RCC 7860 (cell line): ENCODE data around the gene LSS.
"Not testable (repeated sequence)": the region's sequence is repeated elsewhere in the genome, so short reads cannot be mapped to it uniquely, and the experiment has no call there.

Source experiments
- DNase-seq: peaks from one replicate; pipeline ENCODE4 v3.0.0-alpha.2; 2015; ENCODE audit warnings: low spot score
- FAIRE-seq: peaks from 2 replicates; lab custom pipeline; 2012; peaks lifted over from hg19 to GRCh38; lab: Jason Lieb, UNC

The LSS gene

GRCh38 chr21:46246345-46246744 lies 17.8 kb upstream of the LSS start:
- FAIRE-seq (no peak), DNase-seq (no peak)

- DNase-seq: no peak
- no peak for FAIRE-seq
These were observed 16.8 kb upstream of the LSS start for GRCh38 chr21:46245213-46245915.

GRCh38 chr21:46244602-46245001 lies 16.0 kb upstream of the LSS start:
- FAIRE-seq (no peak), DNase-seq (no peak)

- no peak for FAIRE-seq
- no peak for DNase-seq
These were observed 15.4 kb upstream of the LSS start for GRCh38 chr21:46243960-46244361.

DNA sequence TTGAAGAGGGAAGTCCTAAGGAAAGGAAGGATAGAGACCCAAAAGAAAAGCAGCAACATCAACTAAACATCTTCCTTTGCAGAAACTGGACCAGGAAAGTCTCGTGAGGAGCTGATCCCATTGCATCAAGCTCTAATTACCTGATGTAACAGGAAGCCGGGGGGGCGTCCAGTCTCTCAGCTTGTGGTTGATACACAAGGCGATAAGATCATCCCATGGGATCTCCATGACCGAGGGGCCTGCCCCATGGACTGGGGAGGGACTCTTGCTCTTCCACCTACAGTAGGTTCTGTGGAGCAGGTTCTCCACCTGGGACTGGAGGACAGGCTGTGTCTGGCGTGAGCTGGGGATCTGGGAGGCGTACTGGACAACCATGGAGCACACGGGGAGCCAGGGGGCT lies 14.8 kb upstream of the LSS start:
- DNase-seq: no peak
- no peak for FAIRE-seq

DNA sequence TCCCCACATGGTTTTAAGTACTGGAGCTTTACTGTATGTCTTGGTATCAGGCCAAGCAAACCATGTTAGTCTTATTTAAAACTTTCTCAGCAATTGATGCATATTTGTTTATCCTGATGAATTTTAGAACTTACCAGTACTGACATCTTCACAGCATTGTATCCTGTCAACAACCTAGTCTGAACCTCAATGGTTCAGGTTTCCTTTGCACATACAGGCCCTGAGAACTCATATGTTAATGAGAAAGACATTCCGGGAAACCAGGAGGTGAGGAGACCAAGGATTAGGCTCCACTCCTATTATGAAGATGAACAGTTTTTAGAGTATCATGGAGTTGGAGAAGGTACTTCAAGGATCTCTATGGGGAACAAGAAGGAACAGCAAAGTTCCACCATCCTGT lies 13.0 kb upstream of the LSS start:
- DNase-seq, FAIRE-seq: not testable (repeated sequence)

GRCh38 chr21:46239817-46240325 lies 11.3 kb upstream of the LSS start:
- FAIRE-seq: no peak

GRCh38 chr21:46237474-46237873 lies 8.9 kb upstream of the LSS start:
- DNase-seq: no peak
- no peak for FAIRE-seq

More at GRCh38 chr21:46239817-46240325, 11.3 kb upstream of the LSS start:
- DNase-seq: no peak

DNA sequence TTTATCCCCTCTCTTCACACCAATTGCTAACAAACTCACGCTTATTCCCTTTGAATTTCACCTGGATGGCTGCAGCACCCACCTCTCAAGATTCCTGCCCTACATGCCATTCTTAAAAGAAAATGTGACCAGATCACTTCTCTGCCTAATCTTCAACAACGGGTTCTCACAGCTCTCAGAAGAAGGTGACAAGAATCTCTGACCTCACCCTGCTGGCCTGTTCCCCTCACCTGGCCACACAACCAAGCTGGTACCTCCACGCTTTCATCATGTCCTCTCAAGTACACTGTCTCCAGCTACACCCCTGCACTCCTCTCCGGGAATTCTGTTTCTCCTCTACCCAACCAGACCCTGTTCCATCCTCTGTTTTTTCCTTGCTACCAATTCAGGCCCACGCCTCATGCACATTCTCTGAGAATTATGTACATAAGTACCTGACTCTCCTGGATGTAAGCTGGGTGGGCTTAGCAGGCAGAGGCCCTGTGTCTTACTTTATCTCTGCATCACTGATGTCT lies 5.9 kb upstream of the LSS start:
- FAIRE-seq: no peak
- DNase-seq: no peak

GRCh38 chr21:46229923-46230260 lies 1.3 kb upstream of the LSS start:
- no peak for FAIRE-seq
- no peak for DNase-seq

DNA sequence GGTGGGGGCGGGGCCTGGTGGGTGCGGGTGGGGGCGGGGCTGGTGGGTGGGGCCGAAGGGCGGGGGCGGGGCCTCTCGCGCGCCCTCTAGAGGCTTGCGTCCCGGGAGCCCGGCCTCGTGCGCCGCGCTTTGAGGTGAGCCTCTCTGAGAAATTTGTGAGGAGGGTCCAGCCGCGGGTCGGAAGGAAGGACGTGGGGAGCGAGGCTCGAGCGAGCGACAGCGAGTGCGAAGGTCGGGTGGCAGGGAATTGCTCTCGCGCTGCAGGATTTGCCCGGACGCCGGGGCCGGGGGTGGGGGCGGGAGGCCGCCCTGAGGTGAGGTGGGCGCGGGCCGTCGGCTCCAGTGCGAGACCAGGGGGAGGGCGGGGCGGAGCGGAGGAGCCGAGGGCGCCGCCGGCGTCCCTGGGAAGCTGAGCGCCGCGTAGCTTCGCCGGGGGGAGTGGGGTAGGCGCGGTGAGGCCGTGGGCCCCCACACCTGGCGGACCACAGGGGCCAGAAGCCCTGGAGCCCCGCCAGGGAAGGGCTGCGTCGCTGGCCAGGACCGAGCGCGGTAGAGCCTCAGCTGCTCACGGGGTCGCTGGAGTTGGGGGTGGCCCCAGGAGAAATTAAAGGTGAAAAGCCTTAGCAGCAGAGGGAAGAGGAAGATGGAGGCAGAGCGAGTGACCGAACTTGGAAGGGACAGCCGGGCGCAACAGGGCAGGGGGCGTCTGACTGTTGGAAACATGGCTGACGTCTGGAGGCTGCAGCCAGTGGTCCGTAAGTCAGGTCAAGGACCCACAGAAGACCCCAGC lies 754 bp upstream of the LSS start:
- FAIRE-seq (no peak), DNase-seq (no peak)

- no peak for FAIRE-seq
These were observed 696 bp downstream of the LSS start for GRCh38 chr21:46227811-46228344.

GRCh38 chr21:46226920-46227599 lies 1.5 kb downstream of the LSS start:
- DNase-seq (no peak), FAIRE-seq (no peak)

More at GRCh38 chr21:46227811-46228344, 696 bp downstream of the LSS start:
- DNase-seq: no peak

DNA sequence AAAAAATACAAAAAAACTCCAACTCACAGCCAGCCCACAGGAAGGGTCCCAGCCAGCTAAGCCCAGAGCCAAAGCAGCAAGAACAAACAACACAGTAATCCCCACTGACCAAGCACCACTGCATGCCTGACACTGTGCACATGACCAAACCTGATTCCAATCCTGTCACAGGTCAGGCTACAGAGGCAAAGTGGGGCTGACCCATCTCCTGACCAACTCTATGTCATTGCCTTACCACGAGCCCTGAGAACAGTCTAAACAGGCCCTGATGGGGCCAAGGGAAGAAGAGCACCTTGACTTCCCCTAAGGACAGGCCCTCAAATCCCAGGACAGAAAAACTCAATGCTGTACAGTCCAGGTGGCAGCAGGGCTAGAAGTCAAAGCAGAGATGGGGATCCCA lies 2.4 kb downstream of the LSS start:
- DNase-seq (no peak), FAIRE-seq (no peak)

GRCh38 chr21:46223661-46224060 lies 4.9 kb downstream of the LSS start:
- not testable (repeated sequence) for DNase-seq, FAIRE-seq

DNA sequence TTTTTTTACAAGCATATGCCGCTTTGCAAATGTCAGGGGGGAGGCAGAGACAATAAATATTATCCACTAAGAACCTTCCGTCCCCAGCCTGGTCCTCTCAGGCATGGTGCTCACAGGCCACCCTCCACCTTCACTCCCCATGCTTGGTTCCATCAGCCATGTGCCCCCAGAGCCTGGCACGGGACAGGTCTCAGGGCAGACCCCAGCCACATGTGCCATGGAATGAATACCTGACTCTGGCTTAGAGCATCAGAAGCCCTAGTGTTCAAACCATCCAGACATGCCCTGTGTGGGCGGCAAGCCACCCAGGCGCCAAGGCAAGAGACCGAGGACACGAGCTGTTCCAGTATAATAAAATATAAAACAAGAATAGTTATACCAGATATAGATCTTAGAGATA lies 5.4 kb downstream of the LSS start:
- no peak for DNase-seq
- no peak for FAIRE-seq

- FAIRE-seq (no peak), DNase-seq (no peak)
These were observed 6.0 kb downstream of the LSS start for GRCh38 chr21:46222436-46223116.

- FAIRE-seq: no peak
These were observed 6.7 kb downstream of the LSS start for GRCh38 chr21:46221664-46222435.

GRCh38 chr21:46220847-46221246 lies 7.7 kb downstream of the LSS start:
- FAIRE-seq (no peak), DNase-seq (no peak)

More at GRCh38 chr21:46221664-46222435, 6.7 kb downstream of the LSS start:
- no peak for DNase-seq
